GM21390 (cell line): ENCODE data around the gene INPP4B.
"Not testable (repeated sequence)": the region's sequence is repeated elsewhere in the genome, so short reads cannot be mapped to it uniquely, and the experiment has no call there.

Experiments used
- ATAC-seq: cut with Tn5 transposase; IDR thresholded peaks from one replicate; pipeline ENCODE4 v1.9.1; 2021; ENCODE audit not compliant: unreplicated experiment

INPP4B gene

GRCh38 chr4:142549726-142550463, 296.2 kb downstream of the INPP4B start:
- ATAC-seq = no peak

GRCh38 chr4:142549248-142549647, 296.9 kb downstream of the INPP4B start:
- ATAC-seq = no peak

- ATAC-seq = no peak
Observed at GRCh38 chr4:142548491-142548890, 297.6 kb downstream of the INPP4B start.

- ATAC-seq = no peak
Observed at GRCh38 chr4:142547974-142548373, 298.1 kb downstream of the INPP4B start.

- no peak for ATAC-seq
Observed at GRCh38 chr4:142544594-142544993, 301.5 kb downstream of the INPP4B start.

- no peak for ATAC-seq
Observed at GRCh38 chr4:142544039-142544438, 302.1 kb downstream of the INPP4B start.

- no peak for ATAC-seq
Observed at GRCh38 chr4:142540483-142540804, 305.7 kb downstream of the INPP4B start.

- no peak for ATAC-seq
Observed at GRCh38 chr4:142539796-142540482, 306.2 kb downstream of the INPP4B start.

GRCh38 chr4:142535009-142535408, 311.1 kb downstream of the INPP4B start:
- ATAC-seq = no peak

GRCh38 chr4:142532054-142532453, 314.0 kb downstream of the INPP4B start:
- ATAC-seq = no peak

- ATAC-seq = no peak
Observed at GRCh38 chr4:142530728-142531127, 315.4 kb downstream of the INPP4B start.

- ATAC-seq = no peak
Observed at GRCh38 chr4:142528433-142528832, 317.7 kb downstream of the INPP4B start.

GRCh38 chr4:142523111-142523510, 323.0 kb downstream of the INPP4B start:
- ATAC-seq = no peak

- no peak for ATAC-seq
Observed at GRCh38 chr4:142519342-142519741, 326.8 kb downstream of the INPP4B start.

- ATAC-seq = no peak
Observed at GRCh38 chr4:142516686-142517526, 329.2 kb downstream of the INPP4B start.

- ATAC-seq = no peak
Observed at GRCh38 chr4:142512161-142512560, 333.9 kb downstream of the INPP4B start.

GRCh38 chr4:142509881-142510280, 336.2 kb downstream of the INPP4B start:
- ATAC-seq = no peak

- ATAC-seq = not testable (repeated sequence)
Observed at GRCh38 chr4:142509381-142509780, 336.7 kb downstream of the INPP4B start.

- no peak for ATAC-seq
Observed at GRCh38 chr4:142500966-142501365, 345.1 kb downstream of the INPP4B start.

GRCh38 chr4:142497606-142498005, 348.5 kb downstream of the INPP4B start:
- no peak for ATAC-seq

- ATAC-seq = no peak
Observed at GRCh38 chr4:142493255-142494110, 352.6 kb downstream of the INPP4B start.
